Chondrocyte (in vitro differentiated cells): ENCODE measurements around the gene CENPT. TPM values are rescaled to one million over a fixed set of nuclear protein-coding genes. Genes with fewer than 3 reads are reported as not detected.

Experiments used
- DNase-seq: peaks from one replicate; pipeline ENCODE4 v3.0.0; 2021; ENCODE audit warnings: mixed read lengths, low spot score
- H3K27ac Mint-ChIP-seq: one replicate; pipeline ENCODE4 v1.8.0; 2021; ENCODE audit warnings: mild to moderate bottlenecking, moderate library complexity, mixed read lengths; ENCODE audit not compliant: unreplicated experiment
- H3K27me3 Mint-ChIP-seq: 2 replicates; pipeline ENCODE4 v1.8.0; 2021; ENCODE audit warnings: low read depth, mixed read lengths
- H3K36me3 Mint-ChIP-seq: 2 replicates; pipeline ENCODE4 v1.8.0; 2021; ENCODE audit warnings: low read depth, mixed read lengths
- H3K4me1 Mint-ChIP-seq: 2 replicates; pipeline ENCODE4 v1.8.0; 2021; ENCODE audit warnings: low read depth, mild to moderate bottlenecking, mixed read lengths
- H3K4me3 Mint-ChIP-seq: one replicate; pipeline ENCODE4 v1.8.0; 2021; ENCODE audit warnings: mild to moderate bottlenecking, moderate library complexity, mixed read lengths; ENCODE audit not compliant: unreplicated experiment
- H3K9me3 Mint-ChIP-seq: 2 replicates; pipeline ENCODE4 v1.8.0; 2021; ENCODE audit warnings: low read depth, mixed read lengths
- total RNA-seq: library from RNA; stranded (reverse); gene quantifications from 3 replicates; pipeline ENCODE4 v1.2.1, GENCODE V29; 2021
- TF ChIP-seq, protein P1 (sequence below): fragments of 200-600 bp; sonication (generic); IDR thresholded peaks from 2 replicates; pipeline ENCODE4 v1.5.0; 2021; ENCODE audit warnings: antibody characterized with exemption, mild to moderate bottlenecking, moderate library complexity

The CENPT gene
- total RNA-seq, 1 donor from 2014 or later = 50.5 TPM

GRCh38 chr16:67892375-67892774, 44.9 kb upstream of the CENPT start:
- H3K9me3 Mint-ChIP-seq = no peaks in the 10 kb centered on the region
- H3K27me3 Mint-ChIP-seq = no peaks in the 10 kb centered on the region
- no peak for DNase-seq
- no peaks in the 10 kb centered on the region for H3K36me3 Mint-ChIP-seq
- H3K4me1 Mint-ChIP-seq = peaks cover 32% of the 10 kb centered on the region
- H3K27ac Mint-ChIP-seq = peak overlapping the region; percentile 91
- H3K4me3 Mint-ChIP-seq = peak overlapping the region; percentile 74
- TF ChIP-seq, protein P1, sequence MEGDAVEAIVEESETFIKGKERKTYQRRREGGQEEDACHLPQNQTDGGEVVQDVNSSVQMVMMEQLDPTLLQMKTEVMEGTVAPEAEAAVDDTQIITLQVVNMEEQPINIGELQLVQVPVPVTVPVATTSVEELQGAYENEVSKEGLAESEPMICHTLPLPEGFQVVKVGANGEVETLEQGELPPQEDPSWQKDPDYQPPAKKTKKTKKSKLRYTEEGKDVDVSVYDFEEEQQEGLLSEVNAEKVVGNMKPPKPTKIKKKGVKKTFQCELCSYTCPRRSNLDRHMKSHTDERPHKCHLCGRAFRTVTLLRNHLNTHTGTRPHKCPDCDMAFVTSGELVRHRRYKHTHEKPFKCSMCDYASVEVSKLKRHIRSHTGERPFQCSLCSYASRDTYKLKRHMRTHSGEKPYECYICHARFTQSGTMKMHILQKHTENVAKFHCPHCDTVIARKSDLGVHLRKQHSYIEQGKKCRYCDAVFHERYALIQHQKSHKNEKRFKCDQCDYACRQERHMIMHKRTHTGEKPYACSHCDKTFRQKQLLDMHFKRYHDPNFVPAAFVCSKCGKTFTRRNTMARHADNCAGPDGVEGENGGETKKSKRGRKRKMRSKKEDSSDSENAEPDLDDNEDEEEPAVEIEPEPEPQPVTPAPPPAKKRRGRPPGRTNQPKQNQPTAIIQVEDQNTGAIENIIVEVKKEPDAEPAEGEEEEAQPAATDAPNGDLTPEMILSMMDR = no peak

- Mint-ChIP-seq H3K4me3 (no peak overlapping the region), H3K27ac (no peak overlapping the region), H3K9me3 (no peaks in the 10 kb centered on the region), H3K4me1 (peaks cover 13% of the 10 kb centered on the region), H3K27me3 (no peaks in the 10 kb centered on the region), H3K36me3 (peaks cover 10% of the 10 kb centered on the region)
- DNase-seq = no peak
- TF ChIP-seq, protein P1 = no peak
These were observed 40.8 kb upstream of the CENPT start for GRCh38 chr16:67888331-67888730.

DNA sequence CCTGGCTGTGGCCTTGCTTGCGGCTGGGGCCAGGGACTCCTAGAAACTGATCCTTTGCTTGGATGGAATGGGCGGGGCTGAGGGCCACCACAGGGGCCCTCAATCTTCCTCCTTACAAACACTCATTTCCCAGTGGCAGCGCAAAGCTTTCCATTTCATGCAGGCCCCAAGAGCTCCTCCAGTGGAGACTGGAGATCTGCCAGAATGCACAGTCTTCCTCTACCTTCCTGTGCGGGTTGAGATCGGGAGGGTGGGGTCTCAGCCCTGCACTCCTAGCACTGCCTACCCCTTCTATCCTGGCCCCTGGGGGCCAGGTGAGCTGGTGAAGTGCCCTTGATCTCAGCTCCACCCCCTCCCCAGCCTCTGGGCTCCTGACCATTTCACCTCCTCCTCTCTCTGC, 38.9 kb upstream of the CENPT start:
- TF ChIP-seq, protein P1 = no peak
- H3K27ac Mint-ChIP-seq = no peak overlapping the region
- H3K27me3 Mint-ChIP-seq = no peaks in the 10 kb centered on the region
- peaks cover 18% of the 10 kb centered on the region for H3K36me3 Mint-ChIP-seq
- H3K4me1 Mint-ChIP-seq = peaks cover 4% of the 10 kb centered on the region
- no peak overlapping the region for H3K4me3 Mint-ChIP-seq
- H3K9me3 Mint-ChIP-seq = no peaks in the 10 kb centered on the region
- DNase-seq = no peak

- TF ChIP-seq, protein P1 = no peak
- peaks cover 20% of the 10 kb centered on the region for H3K36me3 Mint-ChIP-seq
- no peak overlapping the region for H3K27ac Mint-ChIP-seq
- no peak overlapping the region for H3K4me3 Mint-ChIP-seq
- DNase-seq = no peak
- H3K9me3 Mint-ChIP-seq = no peaks in the 10 kb centered on the region
- H3K4me1 Mint-ChIP-seq = peaks cover 4% of the 10 kb centered on the region
- no peaks in the 10 kb centered on the region for H3K27me3 Mint-ChIP-seq
These were observed 38.5 kb upstream of the CENPT start for GRCh38 chr16:67885976-67886375.

- TF ChIP-seq, protein P1 = no peak
- Mint-ChIP-seq H3K4me1 (peaks cover 4% of the 10 kb centered on the region), H3K4me3 (no peak overlapping the region), H3K36me3 (peaks cover 20% of the 10 kb centered on the region), H3K27ac (no peak overlapping the region), H3K27me3 (no peaks in the 10 kb centered on the region), H3K9me3 (no peaks in the 10 kb centered on the region)
- no peak for DNase-seq
These were observed 38.1 kb upstream of the CENPT start for GRCh38 chr16:67885545-67885944.
